MCF 10A (cell line): ENCODE measurements around the gene ZNFX1. TPM values are rescaled to one million over a fixed set of nuclear protein-coding genes. Genes with fewer than 3 reads are reported as not detected.

ENCODE experiments used
- BruUV-seq: library from RNA; stranded (reverse); fragments of 400-500 nt; replicated peaks from 2 replicates; lab custom pipeline; 2021; lab: Mats Ljungman, UMichigan
- CTCF ChIA-PET: fragments of 300-600 bp; sonication (Branson Sonifier 250); formaldehyde crosslinking; extraction: SDS; loops from one replicate; lab custom pipeline; 2021; ENCODE audit warnings: antibody characterized with exemption, inconsistent platforms; lab: Yijun Ruan, JAX
- POLR2A ChIA-PET: fragments of 300-600, 350-650 bp; sonication (Branson Sonifier 250); formaldehyde crosslinking; extraction: SDS; loops from one replicate; lab custom pipeline; 2020; ENCODE audit warnings: antibody characterized with exemption, inconsistent platforms; lab: Yijun Ruan, JAX
- DNase-seq: peaks from one replicate; pipeline ENCODE4 v3.0.0-alpha.2; 2018; ENCODE audit not compliant: unreplicated experiment
- H3K27ac Mint-ChIP-seq: one replicate; pipeline ENCODE4 v1.8.0; 2022; ENCODE audit warnings: mild to moderate bottlenecking, low read depth, mixed read lengths; ENCODE audit not compliant: unreplicated experiment
- H3K27me3 Mint-ChIP-seq: one replicate; pipeline ENCODE4 v1.8.0; 2022; ENCODE audit warnings: mixed read lengths; ENCODE audit not compliant: insufficient read depth, unreplicated experiment
- H3K36me3 Mint-ChIP-seq: one replicate; pipeline ENCODE4 v1.8.0; 2022; ENCODE audit warnings: mild to moderate bottlenecking, moderate library complexity, mixed read lengths; ENCODE audit not compliant: insufficient read depth, unreplicated experiment
- H3K4me1 Mint-ChIP-seq: one replicate; pipeline ENCODE4 v1.8.0; 2022; ENCODE audit warnings: mixed read lengths; ENCODE audit not compliant: insufficient read depth, unreplicated experiment
- H3K4me3 Mint-ChIP-seq: one replicate; pipeline ENCODE4 v1.8.0; 2022; ENCODE audit warnings: mild to moderate bottlenecking, moderate library complexity, mixed read lengths; ENCODE audit not compliant: unreplicated experiment
- H3K9me3 Mint-ChIP-seq: one replicate; pipeline ENCODE4 v1.8.0; 2022; ENCODE audit warnings: mixed read lengths; ENCODE audit not compliant: unreplicated experiment
- CTCF ChIP-seq: fragments of 200-600 bp; IDR thresholded peaks from one replicate; pipeline ENCODE4 v1.8.0; 2022; ENCODE audit warnings: antibody characterized with exemption, mild to moderate bottlenecking; ENCODE audit not compliant: unreplicated experiment
- intact Hi-C: fragments of 100-400 bp; cut with micrococcal nuclease; formaldehyde crosslinking; loops from 2 replicates; pipeline ENCODE4 v1.14.1; 2022
- total RNA-seq: library from RNA; stranded (reverse); gene quantifications from 2 replicates; pipeline ENCODE4 v1.2.3, GENCODE V29; 2022

ZNFX1 gene
- total RNA-seq, 1 experiment from 2014 or later, result 24.3 TPM

GRCh38 chr20:49284818-49285217 is 7.0 kb upstream of the ZNFX1 start:
- DNase-seq, result no peak
- no peaks in the 10 kb centered on the region for H3K27me3 Mint-ChIP-seq
- no peak overlapping the region for H3K27ac Mint-ChIP-seq
- peaks cover 100% of the 10 kb centered on the region for H3K36me3 Mint-ChIP-seq
- ChIA-PET POLR2A (interaction anchor here (0.9 to 8.5 kb wide), 3 partner anchors 6 to 11 kb away, joined by 3 to 170 read pairs (median 5); partner anchors contain the start of gene ZNFX1), CTCF (no interaction called here)
- H3K4me1 Mint-ChIP-seq, result peaks cover 79% of the 10 kb centered on the region
- no peaks in the 10 kb centered on the region for H3K9me3 Mint-ChIP-seq
- peak overlapping the region; percentile 81 for H3K4me3 Mint-ChIP-seq
- no TSS peak for BruUV-seq
- intact Hi-C loops, result loop anchor here (5.0 kb wide), 1 partner anchor 37 kb away; no protein-coding TSS in a partner anchor
- TF ChIP-seq CTCF, result no peak

GRCh38 chr20:49283703-49284625 is 6.1 kb upstream of the ZNFX1 start:
- Mint-ChIP-seq H3K27me3 (no peaks in the 10 kb centered on the region), H3K27ac (peak overlapping the region; percentile 96), H3K36me3 (peaks cover 100% of the 10 kb centered on the region), H3K4me1 (peaks cover 79% of the 10 kb centered on the region), H3K9me3 (no peaks in the 10 kb centered on the region), H3K4me3 (peak overlapping the region; percentile 81)
- no TSS peak for BruUV-seq
- DNase-seq, result peak; percentile 30
- CTCF ChIA-PET, result interaction anchor here (1.6 kb wide), 1 partner anchor 36 kb away, joined by 5 read pairs; no protein-coding TSS in a partner anchor
- POLR2A ChIA-PET, result interaction anchor here (0.6 to 8.8 kb wide), 7 partner anchors 5 to 632 kb away, joined by 3 to 170 read pairs (median 34); partner anchors contain the start of genes DDX27 and STAU1
- intact Hi-C loops, result loop anchor here (5.0 kb wide), 1 partner anchor 38 kb away; no protein-coding TSS in a partner anchor
- no peak for TF ChIP-seq CTCF

- ChIA-PET CTCF (interaction anchor here (0.6 to 1.6 kb wide), 2 partner anchors 37 to 1957 kb away, joined by 3 to 5 read pairs; no protein-coding TSS in a partner anchor), POLR2A (interaction anchor here (0.6 to 8.8 kb wide), 10 partner anchors 6 to 633 kb away, joined by 3 to 170 read pairs (median 12); partner anchors contain the start of genes DDX27 and STAU1)
- Mint-ChIP-seq H3K27ac (peak overlapping the region; percentile 96), H3K27me3 (no peaks in the 10 kb centered on the region), H3K9me3 (no peaks in the 10 kb centered on the region), H3K4me1 (peaks cover 79% of the 10 kb centered on the region), H3K36me3 (peaks cover 100% of the 10 kb centered on the region), H3K4me3 (peak overlapping the region; percentile 81)
- DNase-seq, result peak; percentile 31
- no peak for TF ChIP-seq CTCF
- no TSS peak for BruUV-seq
- intact Hi-C loops, result loop anchor here (5.0 kb wide), 1 partner anchor 39 kb away; no protein-coding TSS in a partner anchor
These were observed 5.4 kb upstream of the ZNFX1 start for GRCh38 chr20:49283176-49283702.
